Caco-2 (cell line): ENCODE data around the gene AP1AR. TPM values are rescaled to one million over a fixed set of nuclear protein-coding genes. Genes with fewer than 3 reads are reported as not detected.
A peak's percentile ranks its signal among the peaks of the same experiment; 100 is the strongest.

Experiments
- BruUV-seq: library from RNA; stranded (reverse); fragments of 400-500 nt; replicated peaks from 2 replicates; lab custom pipeline; 2021; lab: Mats Ljungman, UMichigan
- CTCF ChIA-PET: fragments of 300-600 bp; sonication (Branson Sonifier 250); formaldehyde crosslinking; loops from one replicate; lab custom pipeline; 2022; ENCODE audit warnings: antibody characterized with exemption; lab: Charles Lee
- POLR2A ChIA-PET: fragments of 300-600 bp; sonication (Branson Sonifier 250); formaldehyde crosslinking; loops from one replicate; lab custom pipeline; 2022; ENCODE audit warnings: antibody characterized with exemption; lab: Charles Lee
- DNase-seq, 2 experiments: peaks; one replicate each; pipeline versions ENCODE4 v3.0.0 to v3.0.0-alpha.2; 2020 to 2022
- H3K27me3 ChIP-seq: replicated peaks from 2 replicates; pipeline ENCODE4 v1.6.0; 2011; ENCODE audit warnings: low read length; ENCODE audit not compliant: control insufficient read depth, insufficient read depth
- H3K36me3 ChIP-seq: 2 replicates; pipeline ENCODE4 v1.5.1; 2011; ENCODE audit warnings: low read length; ENCODE audit not compliant: control insufficient read depth, insufficient read depth
- H3K4me1 ChIP-seq: fragments of 250-450 bp; sonication (Bioruptor Pico); 2 replicates; pipeline ENCODE4 v1.5.1; 2020; ENCODE audit warnings: mild to moderate bottlenecking
- H3K4me3 ChIP-seq: 2 replicates; pipeline ENCODE4 v1.5.1; 2011; ENCODE audit warnings: low read depth, mild to moderate bottlenecking, control low read depth, low read length
- H3K9me3 ChIP-seq: fragments of 250-450 bp; sonication (Bioruptor Pico); 2 replicates; pipeline ENCODE4 v1.5.1; 2020; ENCODE audit warnings: mild to moderate bottlenecking, moderate library complexity
- H3K27ac Mint-ChIP-seq: one replicate; pipeline ENCODE4 v1.8.0; 2022; ENCODE audit warnings: mixed read lengths; ENCODE audit not compliant: unreplicated experiment
- H3K27me3 Mint-ChIP-seq: one replicate; pipeline ENCODE4 v1.8.0; 2022; ENCODE audit warnings: mixed read lengths; ENCODE audit not compliant: insufficient read depth, unreplicated experiment
- H3K36me3 Mint-ChIP-seq: one replicate; pipeline ENCODE4 v1.8.0; 2022; ENCODE audit warnings: mild to moderate bottlenecking, mixed read lengths; ENCODE audit not compliant: insufficient read depth, unreplicated experiment
- H3K4me1 Mint-ChIP-seq: one replicate; pipeline ENCODE4 v1.8.0; 2022; ENCODE audit warnings: low read depth, mixed read lengths; ENCODE audit not compliant: unreplicated experiment
- H3K4me3 Mint-ChIP-seq: one replicate; pipeline ENCODE4 v1.8.0; 2022; ENCODE audit warnings: mild to moderate bottlenecking, moderate library complexity, mixed read lengths; ENCODE audit not compliant: unreplicated experiment
- H3K9me3 Mint-ChIP-seq: one replicate; pipeline ENCODE4 v1.8.0; 2022; ENCODE audit warnings: mixed read lengths; ENCODE audit not compliant: unreplicated experiment
- intact Hi-C: fragments of 100-400 bp; cut with micrococcal nuclease; formaldehyde crosslinking; loops from one replicate; pipeline ENCODE4 v1.10.0; 2022; ENCODE audit not compliant: unreplicated experiment
- total RNA-seq: library from RNA; stranded (reverse); gene quantifications from 2 replicates; pipeline ENCODE4 v1.2.3, GENCODE V29; 2022
- TF ChIP-seq, protein P1 (sequence below), 2 experiments: fragments of 200-600 bp in 1 of 2; IDR thresholded peaks; 1 replicate in 1 of 2; 2 replicates in 1 of 2; pipeline versions ENCODE4 v1.5.1 to v1.8.0; 2011 to 2022; ENCODE audit warnings: antibody characterized with exemption in 1 of 2, control low read depth in 1 of 2, inconsistent platforms in 1 of 2, low read depth in 1 of 2, low read length in 1 of 2, mild to moderate bottlenecking in 1 of 2, moderate library complexity in 1 of 2; ENCODE audit not compliant: insufficient read depth in 1 of 2, severe bottlenecking in 1 of 2, unreplicated experiment in 1 of 2

Gene AP1AR
- total RNA-seq, 1 experiment from 2014 or later = 24.0 TPM

DNA sequence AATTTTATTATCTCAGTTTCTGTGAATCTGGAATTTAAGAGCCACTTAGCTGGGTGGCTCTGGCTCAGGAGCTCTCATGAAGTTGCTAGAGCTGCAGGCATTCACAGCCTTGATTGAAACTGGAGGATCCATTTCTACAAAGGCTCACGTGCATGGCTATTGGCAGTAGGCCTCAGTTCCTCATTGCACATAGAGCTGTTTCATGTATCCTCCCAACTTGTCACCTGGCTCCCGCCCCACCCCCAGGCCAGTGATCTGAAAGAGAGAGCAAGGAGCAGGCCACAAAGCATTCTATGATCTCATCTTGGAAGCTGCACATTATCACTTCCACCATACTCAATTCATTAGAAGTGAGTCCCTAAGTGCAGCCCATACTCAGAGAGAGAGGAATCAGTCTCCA is 18.5 kb upstream of the AP1AR start:
- Mint-ChIP-seq H3K27ac (no peak overlapping the region), H3K27me3 (no peaks in the 10 kb centered on the region), H3K9me3 (peaks cover 11% of the 10 kb centered on the region), H3K36me3 (no peaks in the 10 kb centered on the region), H3K4me1 (no peaks in the 10 kb centered on the region), H3K4me3 (no peak overlapping the region)
- H3K9me3 ChIP-seq = 0 out of 2 replicates have a peak, but pooled peaks cover 4% of the 10 kb centered on the region
- no peak for DNase-seq
- H3K36me3 ChIP-seq = no peaks in the 10 kb centered on the region
- CTCF ChIA-PET = interaction anchor here (2.6 kb wide), 1 partner anchor 19 kb away, joined by 11 read pairs; no protein-coding TSS in a partner anchor
- POLR2A ChIA-PET = no interaction called here
- TF ChIP-seq, protein P1, sequence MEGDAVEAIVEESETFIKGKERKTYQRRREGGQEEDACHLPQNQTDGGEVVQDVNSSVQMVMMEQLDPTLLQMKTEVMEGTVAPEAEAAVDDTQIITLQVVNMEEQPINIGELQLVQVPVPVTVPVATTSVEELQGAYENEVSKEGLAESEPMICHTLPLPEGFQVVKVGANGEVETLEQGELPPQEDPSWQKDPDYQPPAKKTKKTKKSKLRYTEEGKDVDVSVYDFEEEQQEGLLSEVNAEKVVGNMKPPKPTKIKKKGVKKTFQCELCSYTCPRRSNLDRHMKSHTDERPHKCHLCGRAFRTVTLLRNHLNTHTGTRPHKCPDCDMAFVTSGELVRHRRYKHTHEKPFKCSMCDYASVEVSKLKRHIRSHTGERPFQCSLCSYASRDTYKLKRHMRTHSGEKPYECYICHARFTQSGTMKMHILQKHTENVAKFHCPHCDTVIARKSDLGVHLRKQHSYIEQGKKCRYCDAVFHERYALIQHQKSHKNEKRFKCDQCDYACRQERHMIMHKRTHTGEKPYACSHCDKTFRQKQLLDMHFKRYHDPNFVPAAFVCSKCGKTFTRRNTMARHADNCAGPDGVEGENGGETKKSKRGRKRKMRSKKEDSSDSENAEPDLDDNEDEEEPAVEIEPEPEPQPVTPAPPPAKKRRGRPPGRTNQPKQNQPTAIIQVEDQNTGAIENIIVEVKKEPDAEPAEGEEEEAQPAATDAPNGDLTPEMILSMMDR (IDR thresholded peaks at IDR 0.05; ENCODE audit: insufficient read depth in 1 of 2, low read depth in 1 of 2, low read length in 1 of 2, severe bottlenecking in 1 of 2, unreplicated experiment in 1 of 2) = no peak
- no peaks in the 10 kb centered on the region for H3K27me3 ChIP-seq
- H3K4me3 ChIP-seq = no peak overlapping the region
- intact Hi-C loops = no loop called here
- no TSS peak for BruUV-seq
- H3K4me1 ChIP-seq = no peaks in the 10 kb centered on the region

DNA sequence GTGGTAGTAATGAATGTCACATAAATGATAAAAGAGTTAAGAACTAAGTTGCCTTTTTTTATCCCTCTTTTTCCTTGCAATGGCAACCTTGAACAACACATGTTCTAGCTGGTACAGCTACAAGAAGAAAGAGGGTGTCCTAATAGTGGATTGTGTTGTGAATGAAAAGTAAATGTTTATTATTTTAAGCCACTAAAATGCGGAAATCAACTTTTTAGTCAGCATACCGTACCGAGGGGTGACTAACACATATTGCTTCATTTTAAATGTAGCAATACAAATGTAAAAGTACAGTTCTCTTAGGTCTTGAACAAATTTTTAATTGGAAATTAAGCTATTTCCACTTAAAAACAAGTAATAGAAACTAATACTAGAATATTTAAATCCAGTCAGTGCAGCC is 17.7 kb upstream of the AP1AR start:
- Mint-ChIP-seq H3K9me3 (peaks cover 11% of the 10 kb centered on the region), H3K27ac (no peak overlapping the region), H3K36me3 (no peaks in the 10 kb centered on the region), H3K27me3 (no peaks in the 10 kb centered on the region), H3K4me3 (no peak overlapping the region), H3K4me1 (no peaks in the 10 kb centered on the region)
- TF ChIP-seq, protein P1 (IDR thresholded peaks at IDR 0.05; ENCODE audit: insufficient read depth in 1 of 2, low read depth in 1 of 2, low read length in 1 of 2, severe bottlenecking in 1 of 2, unreplicated experiment in 1 of 2) = no peak
- 0 out of 2 replicates have a peak, but pooled peaks cover 4% of the 10 kb centered on the region for H3K9me3 ChIP-seq
- DNase-seq = no peak
- no TSS peak for BruUV-seq
- intact Hi-C loops = loop anchor here (1.0 to 2.0 kb wide), 4 partner anchors 17 to 310 kb away; partner anchors contain the start of gene AP1AR
- H3K4me3 ChIP-seq = no peak overlapping the region
- H3K4me1 ChIP-seq = no peaks in the 10 kb centered on the region
- H3K27me3 ChIP-seq = no peaks in the 10 kb centered on the region
- POLR2A ChIA-PET = interaction anchor here (0.6 kb wide), 1 partner anchor 19 kb away, joined by 4 read pairs; no protein-coding TSS in a partner anchor
- CTCF ChIA-PET = interaction anchor here (2.6 kb wide), 1 partner anchor 19 kb away, joined by 11 read pairs; no protein-coding TSS in a partner anchor
- no peaks in the 10 kb centered on the region for H3K36me3 ChIP-seq

DNA sequence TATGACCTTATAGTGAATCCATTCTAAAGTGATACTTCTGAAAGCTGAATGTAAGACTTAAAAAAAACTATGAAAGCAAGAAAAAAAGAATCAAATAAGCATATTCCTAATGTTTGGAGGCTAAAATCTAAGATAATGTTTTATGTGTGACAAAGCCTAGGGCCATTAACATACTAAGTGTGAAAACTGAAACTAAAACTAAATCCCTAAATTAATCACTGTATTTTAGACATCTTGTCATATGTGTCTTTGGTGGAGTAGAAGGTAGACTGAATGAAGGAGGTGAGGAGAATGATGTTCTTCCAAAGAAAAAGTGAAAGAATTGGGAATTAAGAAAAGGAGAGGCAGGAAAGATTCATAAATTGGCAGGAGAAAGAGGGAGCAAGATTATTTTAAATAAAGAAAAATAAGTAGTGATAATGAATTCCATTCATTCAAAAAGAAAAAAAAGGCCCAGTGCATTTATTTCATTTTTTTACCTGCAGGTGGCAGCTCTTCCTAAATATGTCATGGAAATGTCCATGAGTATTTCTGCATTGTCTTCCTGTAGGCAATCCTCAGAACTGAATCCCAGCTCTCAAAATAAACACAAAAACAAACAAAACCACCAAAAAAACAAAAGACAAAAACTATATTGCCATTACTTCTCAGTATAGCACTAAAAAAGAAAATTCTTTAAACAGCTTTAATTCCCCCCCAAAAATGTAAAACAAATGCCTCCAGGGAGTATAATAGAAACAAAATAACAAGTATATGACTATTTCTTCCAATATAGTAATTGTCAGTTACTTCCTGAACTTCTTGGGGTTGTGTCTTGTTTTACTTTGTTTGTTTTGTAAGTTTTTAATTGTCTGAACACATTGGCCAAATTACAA is 17.0 kb upstream of the AP1AR start:
- DNase-seq = peak in 1 of 2 experiments; percentile 35
- CTCF ChIA-PET = interaction anchor here (1.0 to 2.6 kb wide), 2 partner anchors 9 to 18 kb away, joined by 3 to 11 read pairs; no protein-coding TSS in a partner anchor
- BruUV-seq = no TSS peak
- no peak overlapping the region for H3K4me3 Mint-ChIP-seq
- no peaks in the 10 kb centered on the region for H3K4me1 ChIP-seq
- H3K27me3 Mint-ChIP-seq = no peaks in the 10 kb centered on the region
- intact Hi-C loops = loop anchor here (1.0 to 2.0 kb wide), 4 partner anchors 17 to 310 kb away; partner anchors contain the start of gene AP1AR
- no peak overlapping the region for H3K4me3 ChIP-seq
- no peaks in the 10 kb centered on the region for H3K36me3 Mint-ChIP-seq
- H3K9me3 ChIP-seq = 0 out of 2 replicates have a peak, but pooled peaks cover 4% of the 10 kb centered on the region
- H3K4me1 Mint-ChIP-seq = no peaks in the 10 kb centered on the region
- TF ChIP-seq, protein P1 (IDR thresholded peaks at IDR 0.05; ENCODE audit: insufficient read depth in 1 of 2, low read depth in 1 of 2, low read length in 1 of 2, severe bottlenecking in 1 of 2, unreplicated experiment in 1 of 2) = peak; percentile 44 to 51
- H3K27me3 ChIP-seq = no peaks in the 10 kb centered on the region
- no peaks in the 10 kb centered on the region for H3K36me3 ChIP-seq
- no peak overlapping the region for H3K27ac Mint-ChIP-seq
- peaks cover 7% of the 10 kb centered on the region for H3K9me3 Mint-ChIP-seq
- POLR2A ChIA-PET = no interaction called here
